ENCODE measurements around the gene TBKBP1.

Gene TBKBP1

GRCh38 chr17:47726796-47727703 lies 33.1 kb downstream of the TBKBP1 start:
- ATAC-seq (ENCODE audit: insufficient read depth, low read depth) (peak; percentile 32; the same call in 1 of the 3 replicates), DNase-seq (no peak)
- Histone ChIP-seq H3K79me2 (ENCODE audit: insufficient read depth, low read length) (no peaks in the 10 kb centered on the region), H4K20me1 (ENCODE audit: insufficient read depth, low read length) (peaks cover 2% of the 10 kb centered on the region; the same call in 1 of the 2 replicates), H3K4me2 (ENCODE audit: insufficient read depth, low read length) (no peak overlapping the region), H3K27ac (ENCODE audit: low read length) (no peak overlapping the region), H3K4me3 (ENCODE audit: low read depth in 1 of 2, low read length in 2 of 2) (no peak overlapping the region), H3K9me3 (ENCODE audit: insufficient read depth, low read length, severe bottlenecking) (no peaks in the 10 kb centered on the region), H3K9ac (ENCODE audit: low read depth, low read length) (no peak overlapping the region), H3K36me3 (ENCODE audit: insufficient read depth, low read length) (no peaks in the 10 kb centered on the region), H3K4me1 (ENCODE audit: insufficient read depth, low read length) (no peaks in the 10 kb centered on the region), H2AFZ (ENCODE audit: low read depth, low read length) (no peak overlapping the region), H3K27me3 (ENCODE audit: insufficient read depth, low read length, poor library complexity) (peaks cover 18% of the 10 kb centered on the region)
- TF ChIP-seq EZH2 (IDR thresholded peaks at IDR 0.05; ENCODE audit: borderline replicate concordance, low read depth, low read length, severe bottlenecking) = no peak
- no peak for TF ChIP-seq CTCF (IDR thresholded peaks at IDR 0.05; ENCODE audit: borderline replicate concordance, extremely low read depth, low read length, poor library complexity, severe bottlenecking)

- H3K36me3 ChIP-seq (ENCODE audit: insufficient read depth, low read length) = no peaks in the 10 kb centered on the region
- no peak overlapping the region for H2AFZ ChIP-seq (ENCODE audit: low read depth, low read length)
- TF ChIP-seq CTCF (IDR thresholded peaks at IDR 0.05; ENCODE audit: borderline replicate concordance, extremely low read depth, low read length, poor library complexity, severe bottlenecking) (no peak), EZH2 (IDR thresholded peaks at IDR 0.05; ENCODE audit: borderline replicate concordance, low read depth, low read length, severe bottlenecking) (no peak)
- H3K4me2 ChIP-seq (ENCODE audit: insufficient read depth, low read length) = no peak overlapping the region
- peaks cover 6% of the 10 kb centered on the region for H4K20me1 ChIP-seq (ENCODE audit: insufficient read depth, low read length)
- 0 out of 2 replicates have a peak, but pooled peaks cover under 1% of the 10 kb centered on the region for H3K4me1 ChIP-seq (ENCODE audit: insufficient read depth, low read length)
- H3K9me3 ChIP-seq (ENCODE audit: insufficient read depth, low read length, severe bottlenecking) = no peaks in the 10 kb centered on the region
- peaks cover 18% of the 10 kb centered on the region for H3K27me3 ChIP-seq (ENCODE audit: insufficient read depth, low read length, poor library complexity)
- ATAC-seq (ENCODE audit: insufficient read depth, low read depth) (no peak), DNase-seq (no peak)
- H3K79me2 ChIP-seq (ENCODE audit: insufficient read depth, low read length) = no peaks in the 10 kb centered on the region
- H3K4me3 ChIP-seq (ENCODE audit: low read depth in 1 of 2, low read length in 2 of 2) = no peak overlapping the region
- no peak overlapping the region for H3K27ac ChIP-seq (ENCODE audit: low read length)
- no peak overlapping the region for H3K9ac ChIP-seq (ENCODE audit: low read depth, low read length)
Observed at GRCh38 chr17:47727704-47728036, 33.7 kb downstream of the TBKBP1 start.

- Histone ChIP-seq H3K4me1 (ENCODE audit: insufficient read depth, low read length) (peaks cover 5% of the 10 kb centered on the region), H3K27me3 (ENCODE audit: insufficient read depth, low read length, poor library complexity) (peaks cover 25% of the 10 kb centered on the region)
Observed at GRCh38 chr17:47728214-47728877, 34.4 kb downstream of the TBKBP1 start.

More at GRCh38 chr17:47728214-47728877, 34.4 kb downstream of the TBKBP1 start:
- H2AFZ ChIP-seq (ENCODE audit: low read depth, low read length) = no peak overlapping the region
- no peak overlapping the region for H3K4me2 ChIP-seq (ENCODE audit: insufficient read depth, low read length)
- no peak overlapping the region for H3K4me3 ChIP-seq (ENCODE audit: low read depth in 1 of 2, low read length in 2 of 2)
- H3K9ac ChIP-seq (ENCODE audit: low read depth, low read length) = no peak overlapping the region
- peaks cover 9% of the 10 kb centered on the region for H4K20me1 ChIP-seq (ENCODE audit: insufficient read depth, low read length)
- no peak for DNase-seq
- H3K9me3 ChIP-seq (ENCODE audit: insufficient read depth, low read length, severe bottlenecking) = no peaks in the 10 kb centered on the region
- TF ChIP-seq CTCF (IDR thresholded peaks at IDR 0.05; ENCODE audit: borderline replicate concordance, extremely low read depth, low read length, poor library complexity, severe bottlenecking) = no peak
- TF ChIP-seq EZH2 (IDR thresholded peaks at IDR 0.05; ENCODE audit: borderline replicate concordance, low read depth, low read length, severe bottlenecking) = no peak
- no peaks in the 10 kb centered on the region for H3K36me3 ChIP-seq (ENCODE audit: insufficient read depth, low read length)
- no peaks in the 10 kb centered on the region for H3K79me2 ChIP-seq (ENCODE audit: insufficient read depth, low read length)
- H3K27ac ChIP-seq (ENCODE audit: low read length) = no peak overlapping the region
- ATAC-seq (ENCODE audit: insufficient read depth, low read depth) = no peak
